HepG2 (cell line): ENCODE measurements around the gene METTL27. TPM values are rescaled to one million over a fixed set of nuclear protein-coding genes. Genes with fewer than 3 reads are reported as not detected.

Experiments
- ATF3 ChIP-seq: sonication (generic); formaldehyde crosslinking; IDR thresholded peaks from 2 replicates; pipeline ENCODE4 v1.4.0; 2020; ENCODE audit warnings: missing genetic modification reagents
- ATF7 ChIP-seq, 2 experiments: fragments of 450-650 bp in 1 of 2; sonication (generic) in 1 of 2; formaldehyde crosslinking in 1 of 2; IDR thresholded peaks; 2 replicates each; pipeline versions ENCODE4 v1.4.0 to v1.6.1; 2016 to 2020; ENCODE audit warnings: antibody characterized with exemption in 1 of 2, mild to moderate bottlenecking in 1 of 2, missing genetic modification reagents in 1 of 2
- FOXP4 ChIP-seq: sonication (generic); formaldehyde crosslinking; IDR thresholded peaks from 2 replicates; pipeline ENCODE4 v1.4.0; 2020; ENCODE audit warnings: missing genetic modification reagents
- IRX3 ChIP-seq: sonication (generic); formaldehyde crosslinking; IDR thresholded peaks from 2 replicates; pipeline ENCODE4 v1.8.1; 2023; ENCODE audit warnings: mild to moderate bottlenecking, low read depth, missing genetic modification reagents, borderline replicate concordance
- KDM5B ChIP-seq: sonication (generic); formaldehyde crosslinking; IDR thresholded peaks from 2 replicates; pipeline ENCODE4 v1.4.0; 2020; ENCODE audit warnings: missing genetic modification reagents, mild to moderate bottlenecking, borderline replicate concordance
- KLF15 ChIP-seq: sonication (generic); formaldehyde crosslinking; IDR thresholded peaks from 2 replicates; pipeline ENCODE4 v1.8.1; 2023; ENCODE audit warnings: borderline replicate concordance, mild to moderate bottlenecking, inconsistent platforms, missing genetic modification reagents, mixed read lengths
- MBNL3 ChIP-seq: fragments of 250-450 bp; sonication (Bioruptor Pico); conservative IDR thresholded peaks from 2 replicates; pipeline ENCODE4 v1.8.0; 2022; ENCODE audit warnings: mild to moderate bottlenecking, inconsistent platforms
- NCOA1 ChIP-seq: sonication (generic); formaldehyde crosslinking; IDR thresholded peaks from 2 replicates; pipeline ENCODE4 v1.9.0; 2021; ENCODE audit warnings: missing genetic modification reagents
- NR2F6 ChIP-seq, 2 experiments: IDR thresholded peaks; 2 replicates each; pipeline ENCODE4 v1.6.1; 2016; ENCODE audit warnings: antibody characterized with exemption in 1 of 2, mild to moderate bottlenecking in 1 of 2
- PHB2 ChIP-seq: fragments of 450-650 bp; IDR thresholded peaks from 2 replicates; pipeline ENCODE4 v1.6.1; 2018; ENCODE audit not compliant: partially characterized antibody
- PRDM10 ChIP-seq: sonication (generic); formaldehyde crosslinking; IDR thresholded peaks from 2 replicates; pipeline ENCODE4 v1.4.0; 2020; ENCODE audit warnings: low read depth, missing genetic modification reagents
- PTBP1 ChIP-seq: fragments of 200-400 bp; formaldehyde crosslinking; IDR thresholded peaks from 2 replicates; pipeline ENCODE4 v1.6.1; 2018; ENCODE audit warnings: low read length, low read depth; ENCODE audit not compliant: poor library complexity, severe bottlenecking
- SETDB1 ChIP-seq: sonication (generic); formaldehyde crosslinking; IDR thresholded peaks from 2 replicates; pipeline ENCODE4 v1.5.1; 2020; ENCODE audit warnings: missing genetic modification reagents, mild to moderate bottlenecking, borderline replicate concordance
- SP5 ChIP-seq: IDR thresholded peaks from 2 replicates; pipeline ENCODE4 v1.6.1; 2016; ENCODE audit warnings: low read depth, borderline replicate concordance
- THYN1 ChIP-seq: sonication (generic); formaldehyde crosslinking; IDR thresholded peaks from 2 replicates; pipeline ENCODE4 v1.8.1; 2023; ENCODE audit warnings: low read depth, mild to moderate bottlenecking, moderate library complexity, missing genetic modification reagents, borderline replicate concordance
- ZBTB21 ChIP-seq: sonication (generic); formaldehyde crosslinking; IDR thresholded peaks from 2 replicates; pipeline ENCODE4 v1.4.0; 2020; ENCODE audit warnings: missing genetic modification reagents
- ZNF121 ChIP-seq: sonication (generic); formaldehyde crosslinking; IDR thresholded peaks from 2 replicates; pipeline ENCODE4 v1.5.0; 2020; ENCODE audit warnings: mild to moderate bottlenecking, missing genetic modification reagents
- ZNF367 ChIP-seq: sonication (generic); formaldehyde crosslinking; IDR thresholded peaks from 2 replicates; pipeline ENCODE4 v1.4.0; 2020; ENCODE audit warnings: missing genetic modification reagents, borderline replicate concordance
- ZNF431 ChIP-seq: sonication (generic); formaldehyde crosslinking; IDR thresholded peaks from 2 replicates; pipeline ENCODE4 v1.9.0; 2022; ENCODE audit warnings: missing genetic modification reagents, low read depth, mild to moderate bottlenecking, borderline replicate concordance
- ZNF75D ChIP-seq: sonication (generic); formaldehyde crosslinking; IDR thresholded peaks from 2 replicates; pipeline ENCODE4 v1.8.1; 2023; ENCODE audit warnings: missing genetic modification reagents, mild to moderate bottlenecking, borderline replicate concordance
- ZNF780A ChIP-seq: sonication (generic); formaldehyde crosslinking; IDR thresholded peaks from 2 replicates; pipeline ENCODE4 v1.8.0; 2022; ENCODE audit warnings: mild to moderate bottlenecking, missing genetic modification reagents, moderate library complexity
- ZUFSP ChIP-seq: sonication (generic); formaldehyde crosslinking; IDR thresholded peaks from 2 replicates; pipeline ENCODE4 v1.9.0; 2021; ENCODE audit warnings: missing genetic modification reagents, mild to moderate bottlenecking, borderline replicate concordance
- polyA plus RNA-seq, 8 experiments: library from polyadenylated mRNA; depleted of rRNA in 3 of 8; stranded (reverse) in 7 of 8; unstranded in 1 of 8; fragments of >200 nt; fragmentation: Illumina TruSeq in 4 of 8; extraction: Trizol in 4 of 8; gene quantifications; 2 replicates each; pipeline versions ENCODE4 v1.2.1 to v1.2.3, GENCODE V29; 2011 to 2016; ENCODE audit warnings: low read depth in 4 of 8, missing spikeins in 1 of 8, mixed read lengths in 1 of 8; ENCODE audit not compliant: insufficient read depth in 1 of 8
- total RNA-seq, 5 experiments: library from RNA; depleted of rRNA; stranded (reverse); fragments of >200 nt; fragmentation: Illumina TruSeq; extraction: Trizol; gene quantifications; 2 replicates each; pipeline ENCODE4 v1.2.3, GENCODE V29; 2016; ENCODE audit warnings: low read depth in 1 of 5

METTL27 gene
- total and polyA plus RNA-seq, 2 of the 13 experiments (the other 11 are each of a cell fraction or from before 2014, with no cell fraction given): 2.0 to 3.0 TPM

GRCh38 chr7:73828107-73828803, 14.1 kb downstream of the METTL27 start (continued):
- no peak for TF ChIP-seq FOXP4 (CRISPR knock-in tag)
- TF ChIP-seq PHB2: no peak
- no peak for TF ChIP-seq ZNF780A
- TF ChIP-seq PRDM10 (CRISPR knock-in tag): peak; percentile 63; the same call in 1 of the 2 replicates
- no peak for TF ChIP-seq KDM5B
- TF ChIP-seq NCOA1 (CRISPR knock-in tag): no peak
- TF ChIP-seq MBNL3 (CRISPR knock-in tag): no peak
- TF ChIP-seq ATF3: no peak
- no peak for TF ChIP-seq KLF15
- peak; percentile 72 for TF ChIP-seq ATF7 (IDR thresholded peaks at IDR 0.05)
- TF ChIP-seq ATF7 (CRISPR knock-in tag; IDR thresholded peaks at IDR 0.05): no peak
- TF ChIP-seq ZBTB21 (CRISPR knock-in tag): peak; percentile 58
- TF ChIP-seq ZNF367 (CRISPR knock-in tag): no peak
- no peak for TF ChIP-seq PTBP1
- no peak for TF ChIP-seq SETDB1 (CRISPR knock-in tag)
- no peak for TF ChIP-seq IRX3 (CRISPR knock-in tag)
- TF ChIP-seq ZNF75D: no peak
- no peak for TF ChIP-seq ZUFSP
- TF ChIP-seq NR2F6 (IDR thresholded peaks at IDR 0.05): no peak
- TF ChIP-seq NR2F6 (CRISPR knock-in tag; IDR thresholded peaks at IDR 0.05): 0 out of 2 replicates have a peak, but pooled peaks have one; percentile 15
- peak; percentile 62 for TF ChIP-seq SP5 (CRISPR knock-in tag)
- no peak for TF ChIP-seq ZNF121
- TF ChIP-seq ZNF431 (CRISPR knock-in tag): no peak
- TF ChIP-seq THYN1: no peak
